NCI-H187 treated with DMSO at 0.1 percent for 48 hours (cell line): ENCODE results near the gene GALNT10.

Source experiments
- DNase-seq: peaks from one replicate; lab custom pipeline; 2025; lab: John Stamatoyannopoulos, UW

GALNT10 gene

DNA sequence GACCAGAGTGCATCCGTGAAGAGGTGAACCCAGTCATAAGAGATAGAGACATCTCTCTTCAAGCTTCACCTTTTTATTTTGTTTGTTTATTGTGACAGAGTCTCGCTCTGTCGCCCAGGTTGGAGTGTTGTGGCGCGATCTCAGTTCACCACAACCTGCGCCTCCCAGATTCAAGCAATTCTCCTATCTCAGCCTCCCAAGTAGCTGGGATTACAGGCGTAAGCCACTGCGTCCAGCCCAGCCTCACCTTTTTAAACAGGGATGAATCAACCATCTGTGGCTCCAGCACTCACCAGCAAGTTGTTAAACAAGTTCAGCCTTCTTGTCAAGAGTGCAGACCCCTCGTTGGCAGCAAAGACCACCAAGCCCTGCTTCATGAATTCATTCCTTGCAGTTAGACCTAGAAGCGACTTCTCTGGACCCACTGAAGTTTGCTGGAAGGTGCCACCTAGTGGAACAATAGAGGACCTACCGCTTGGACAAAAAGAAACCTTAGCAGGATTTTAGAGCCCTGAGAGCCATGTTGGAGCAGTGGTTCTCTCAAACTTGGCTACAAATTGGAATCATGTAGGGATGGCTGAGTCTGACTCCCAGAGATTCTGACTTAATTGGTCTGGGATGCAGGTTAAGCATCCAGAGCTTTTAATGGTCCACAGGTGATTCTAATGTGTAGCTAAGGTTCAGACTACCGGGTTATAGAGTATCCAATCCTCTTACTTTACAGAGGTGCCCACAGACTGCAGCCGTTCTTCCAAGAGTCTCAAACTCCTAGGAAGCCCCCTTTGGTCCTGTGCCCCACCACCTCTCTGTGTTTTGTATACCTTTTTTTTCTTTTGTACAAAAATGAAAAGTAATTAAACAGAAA is 10.5 kb upstream of the GALNT10 start:
- peak; percentile 67 for DNase-seq

DNA sequence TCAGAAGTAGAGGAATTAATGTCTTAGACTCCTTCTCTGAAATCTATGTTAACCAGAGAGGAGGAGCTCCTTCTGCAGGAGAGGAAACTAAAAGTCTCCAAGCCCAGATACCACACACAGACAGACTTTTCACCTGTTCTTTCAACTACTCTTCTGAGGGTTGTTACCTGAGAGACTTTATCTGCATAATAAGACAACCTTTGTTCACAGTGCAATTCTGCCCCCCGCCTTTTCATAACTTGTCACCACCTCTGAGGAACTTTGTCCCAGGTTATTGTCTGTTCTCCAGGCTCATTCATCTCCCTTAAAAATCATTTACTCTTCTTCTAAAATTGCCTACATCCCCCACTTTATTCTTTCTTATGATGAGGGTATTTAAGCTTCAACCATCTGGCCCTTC is 9.4 kb upstream of the GALNT10 start:
- DNase-seq, result no peak

DNA sequence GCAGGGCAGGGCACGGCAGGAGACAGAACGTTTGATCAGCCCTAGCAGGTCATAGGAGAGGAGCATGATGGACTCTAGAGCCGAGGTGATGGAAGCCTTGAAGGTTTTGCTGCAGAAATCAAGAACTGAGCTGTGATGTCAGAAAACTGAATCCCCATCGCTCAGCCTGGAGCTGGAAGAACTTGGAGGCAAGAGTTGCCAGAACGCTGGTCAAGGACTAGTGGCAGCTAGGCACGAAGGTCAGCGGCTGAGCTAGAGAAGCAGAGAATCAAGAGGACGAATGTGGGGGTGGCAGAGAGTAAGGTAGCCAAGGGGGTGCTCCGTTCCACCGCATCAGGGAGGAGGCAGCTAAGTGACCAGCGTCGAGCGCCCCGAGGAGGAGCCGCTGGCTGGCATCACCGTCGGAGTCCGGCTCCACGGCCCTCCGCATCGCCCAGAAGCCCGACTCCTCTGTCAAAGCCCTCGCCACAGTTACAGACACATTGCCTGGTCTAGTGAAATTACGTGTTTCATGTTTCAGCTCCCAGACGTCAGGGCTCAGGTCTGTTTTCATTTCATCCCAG is 1.2 kb upstream of the GALNT10 start:
- DNase-seq, result no peak

DNA sequence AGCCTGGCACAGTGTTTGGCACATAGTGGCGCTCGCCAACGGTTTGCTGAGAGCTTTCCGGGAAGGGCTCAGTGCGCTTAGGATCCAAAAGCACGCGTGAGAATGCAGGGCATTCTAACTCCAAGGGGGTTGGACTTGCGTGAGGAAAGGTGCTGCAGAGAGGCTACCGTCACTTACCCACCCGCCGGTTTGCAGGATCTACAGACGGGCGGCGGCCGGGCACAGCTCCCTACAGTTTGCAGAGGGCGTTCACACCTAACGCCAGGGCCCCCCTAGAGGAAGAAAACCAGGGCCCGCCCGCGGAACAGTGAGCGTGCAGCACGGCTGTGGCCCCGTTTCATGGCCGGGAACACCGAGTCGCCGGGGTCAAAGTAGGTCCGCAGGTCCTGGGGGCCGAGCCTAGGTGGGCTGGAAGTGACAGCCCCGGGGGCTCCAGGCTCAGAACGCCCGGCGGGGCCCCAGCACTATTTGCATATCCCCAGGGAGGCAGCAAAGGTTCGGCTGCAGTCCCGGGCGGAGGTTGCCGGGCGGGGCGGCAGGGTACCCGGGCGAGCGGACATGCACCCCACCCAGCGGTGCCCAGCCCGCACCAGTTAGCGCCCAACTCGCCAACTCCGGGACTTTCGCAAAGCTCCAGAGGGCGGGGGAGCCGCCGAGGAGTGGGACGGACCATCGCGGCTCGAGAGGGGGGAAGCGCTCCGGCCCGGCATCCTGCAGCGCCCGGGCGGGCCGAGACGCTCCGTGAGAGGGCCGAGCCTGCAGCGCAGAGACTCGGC is 526 bp upstream of the GALNT10 start:
- DNase-seq, result no peak

DNA sequence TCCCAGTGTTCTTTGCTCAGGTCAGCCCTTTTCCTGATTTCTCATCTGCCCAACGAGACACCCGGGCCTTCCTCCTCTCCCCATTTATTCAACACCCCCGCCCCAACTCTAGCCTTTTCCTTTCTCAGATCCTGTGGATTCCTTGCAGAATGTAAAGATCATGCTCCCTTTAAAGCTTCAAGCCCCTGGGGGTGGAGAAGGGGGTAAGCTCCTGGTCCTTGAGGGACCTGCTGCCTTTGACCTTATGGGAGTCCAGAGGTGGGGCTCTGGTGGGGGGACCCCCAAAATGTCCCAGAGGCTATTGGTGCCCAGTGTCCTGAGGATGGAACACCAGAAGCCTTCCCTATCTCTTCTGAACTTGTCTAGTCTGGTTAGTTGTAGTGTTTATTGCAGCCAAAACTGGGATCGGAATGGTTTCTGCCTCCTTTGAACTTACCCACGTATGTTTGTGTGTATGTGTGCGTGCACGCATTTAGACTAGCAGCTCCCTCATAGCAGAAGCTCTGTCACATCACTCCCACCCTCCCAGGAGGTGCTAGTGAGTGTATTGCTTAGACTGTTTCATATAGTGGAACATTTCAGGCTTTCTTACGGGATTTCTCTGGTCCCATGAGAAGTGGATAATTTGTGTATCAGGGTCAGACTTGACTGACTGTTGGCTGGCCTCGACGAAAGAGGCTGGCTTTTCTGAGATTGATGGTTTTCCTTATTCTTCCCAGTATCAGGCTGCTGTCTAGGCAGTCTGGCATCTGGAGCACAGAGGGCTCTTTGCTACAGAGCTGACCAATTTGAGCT is 1.1 kb downstream of the GALNT10 start:
- no peak for DNase-seq

DNA sequence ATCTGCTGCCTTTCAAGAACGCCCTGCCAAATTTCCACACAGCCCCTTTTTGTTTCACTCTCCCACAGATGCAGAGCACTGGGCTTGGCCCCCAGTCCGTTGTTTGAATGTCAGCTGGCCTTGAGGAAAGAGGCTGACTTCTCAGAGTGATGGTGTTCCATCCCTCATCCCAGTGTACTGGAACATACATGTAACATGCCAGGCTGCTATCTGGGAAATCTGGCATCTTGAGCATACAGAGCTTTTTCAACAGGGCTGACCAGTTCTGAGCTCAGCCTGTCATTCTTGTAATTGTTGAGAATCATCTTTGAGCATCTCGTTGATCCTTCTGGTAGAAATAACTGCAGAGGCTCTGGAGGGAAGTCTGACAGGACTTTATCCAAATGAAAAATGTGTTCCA is 2.8 kb downstream of the GALNT10 start:
- no peak for DNase-seq

DNA sequence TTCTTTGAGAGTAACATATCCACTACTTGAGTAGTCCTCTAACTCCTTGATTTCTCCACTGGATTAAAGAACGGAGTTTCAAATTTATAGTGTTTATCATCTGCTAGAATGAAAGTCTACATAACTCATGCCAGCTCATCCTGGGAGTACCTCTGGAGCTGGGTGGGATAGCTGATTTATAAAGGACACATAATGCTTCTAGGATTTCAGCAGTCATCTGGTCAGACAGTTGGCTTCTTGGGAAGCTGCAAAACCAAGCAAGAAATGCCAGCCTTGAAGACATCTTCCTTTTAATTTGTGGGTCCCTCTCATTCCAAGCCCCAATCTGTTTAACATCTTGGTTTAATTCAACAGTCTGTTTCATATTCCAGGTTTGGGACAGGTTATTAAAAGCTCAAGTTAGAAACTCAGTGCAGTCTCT is 3.2 kb downstream of the GALNT10 start:
- DNase-seq, result no peak

DNA sequence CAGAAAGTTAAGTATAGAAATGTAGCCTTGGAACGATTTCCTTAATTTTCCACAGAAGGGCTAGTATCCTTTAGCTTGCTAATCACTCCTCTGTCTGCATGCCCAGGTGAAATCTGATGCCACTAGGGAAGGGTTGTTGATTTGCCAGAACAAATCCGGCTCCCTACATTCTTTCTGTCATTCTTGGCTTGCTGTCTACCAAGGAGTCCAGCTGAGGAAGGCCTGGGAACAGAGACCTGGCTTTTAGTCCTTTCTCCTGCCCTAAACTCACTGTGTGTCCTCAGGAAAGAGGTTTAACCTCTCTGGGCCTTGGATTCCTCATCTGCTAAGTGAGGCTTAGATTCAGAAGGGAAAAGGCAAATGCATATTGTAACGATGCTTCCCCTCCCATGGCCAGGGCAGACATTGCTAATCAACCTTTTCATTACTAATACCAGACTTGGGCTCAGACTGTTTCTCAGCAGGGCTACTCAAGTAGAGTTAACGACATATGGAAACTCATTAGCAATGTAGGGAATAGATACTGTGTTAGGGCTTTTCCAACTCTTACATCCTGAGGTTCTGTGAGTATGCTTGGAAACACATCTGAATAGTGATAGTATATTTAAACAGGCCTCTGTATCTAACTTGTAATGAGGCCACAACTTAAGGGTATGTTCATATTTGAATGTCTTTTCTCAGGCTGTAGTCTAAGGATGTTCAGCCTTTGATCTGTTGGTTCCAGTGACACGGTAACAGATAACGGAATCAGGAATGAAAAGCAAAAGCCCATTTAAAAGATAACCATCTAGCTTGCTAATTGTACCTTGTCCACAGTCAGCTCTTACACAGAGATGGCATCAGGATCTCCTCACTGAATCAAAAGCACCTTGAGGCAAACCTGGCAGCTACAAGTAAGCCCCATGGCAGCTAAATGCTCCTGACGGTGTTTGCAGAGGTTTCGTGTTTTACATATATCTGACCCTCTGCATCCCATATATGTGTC is 4.1 kb downstream of the GALNT10 start:
- DNase-seq, result no peak

DNA sequence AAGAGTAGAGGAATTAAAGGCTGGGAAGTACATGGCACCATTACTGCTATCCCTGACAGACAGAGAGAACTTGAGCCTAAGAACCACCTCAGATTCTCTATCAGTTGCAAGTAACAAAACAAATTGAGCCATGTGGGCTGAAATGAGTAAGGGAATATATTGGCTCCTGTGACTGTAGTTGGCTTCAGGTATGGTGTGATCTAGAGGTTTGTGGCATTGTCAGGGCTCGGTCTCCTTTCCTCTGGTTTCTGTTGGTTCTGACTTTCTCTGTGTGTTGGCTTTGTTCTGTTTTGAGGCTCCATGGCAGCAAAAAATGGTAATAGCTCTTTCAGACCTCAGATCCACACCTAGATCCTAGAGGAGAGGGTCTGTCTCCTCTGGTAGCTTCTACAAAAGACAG is 5.7 kb downstream of the GALNT10 start:
- no peak for DNase-seq

DNA sequence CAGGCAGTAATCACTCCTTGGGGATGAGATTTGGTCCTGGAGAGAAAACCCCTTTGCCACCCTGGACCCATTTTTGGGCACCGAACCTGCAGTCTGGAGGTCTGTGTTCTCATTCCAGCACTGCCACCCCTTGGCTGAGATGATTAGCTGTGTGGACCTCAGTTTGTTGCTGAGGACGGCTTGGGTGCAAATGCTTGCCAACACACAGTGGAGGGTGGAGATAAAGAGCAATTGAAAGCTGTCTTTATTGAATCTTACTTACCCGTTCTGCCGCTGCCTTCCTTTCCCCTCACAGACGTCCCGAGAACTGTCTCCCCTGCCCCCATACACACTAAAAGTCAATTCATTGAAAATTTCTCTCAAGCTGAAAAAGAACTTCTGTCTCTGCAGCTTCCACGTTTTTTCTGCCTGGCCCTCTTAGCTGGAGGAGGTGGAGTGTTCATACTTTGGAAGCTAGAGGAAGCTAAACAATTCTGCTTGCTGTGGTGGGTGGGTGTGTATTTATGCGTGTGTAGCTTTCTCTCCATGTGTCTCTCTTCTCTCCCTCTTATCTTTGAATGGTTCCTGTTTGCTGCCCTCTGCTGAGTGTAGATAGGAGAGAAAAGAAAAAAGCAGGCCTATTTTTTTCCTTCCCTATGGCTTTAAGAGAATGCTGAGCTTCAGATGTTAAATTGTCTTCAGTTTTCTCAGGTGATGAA is 6.6 kb downstream of the GALNT10 start:
- peak; percentile 5 for DNase-seq

DNA sequence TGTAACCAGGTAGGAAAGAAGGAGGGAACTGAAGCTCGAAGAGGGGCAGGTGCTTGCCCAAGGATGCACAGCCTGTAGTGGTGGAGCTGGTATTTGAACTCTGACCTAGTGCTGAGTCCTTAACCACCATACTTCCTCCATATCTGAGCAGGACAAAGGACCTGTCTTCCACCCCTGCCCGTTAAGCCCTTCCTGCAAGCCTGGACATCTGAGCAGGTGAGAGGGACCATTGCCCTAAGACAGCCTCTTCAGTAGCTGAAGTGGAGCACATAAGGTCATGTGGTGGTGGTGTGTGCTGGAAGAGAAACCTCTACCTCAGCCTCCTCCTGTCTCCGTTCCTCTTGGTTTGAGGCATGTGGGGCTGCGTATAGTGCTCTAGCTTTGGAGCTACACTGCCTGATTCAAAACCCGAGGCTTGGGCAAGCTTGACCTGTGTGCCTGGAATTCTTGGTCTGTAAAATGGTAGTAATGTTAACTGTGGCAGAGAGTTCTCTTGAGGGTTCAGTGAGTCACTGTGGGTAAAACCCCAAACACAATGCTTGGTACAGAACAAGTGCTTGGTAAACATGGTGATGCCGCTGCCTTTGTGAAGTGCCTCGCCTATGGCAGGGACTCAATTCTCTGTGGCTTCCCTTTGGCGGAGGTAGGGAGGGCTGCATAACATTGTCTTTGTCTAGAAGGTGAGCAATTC is 7.4 kb downstream of the GALNT10 start:
- DNase-seq, result peak; percentile 94

DNA sequence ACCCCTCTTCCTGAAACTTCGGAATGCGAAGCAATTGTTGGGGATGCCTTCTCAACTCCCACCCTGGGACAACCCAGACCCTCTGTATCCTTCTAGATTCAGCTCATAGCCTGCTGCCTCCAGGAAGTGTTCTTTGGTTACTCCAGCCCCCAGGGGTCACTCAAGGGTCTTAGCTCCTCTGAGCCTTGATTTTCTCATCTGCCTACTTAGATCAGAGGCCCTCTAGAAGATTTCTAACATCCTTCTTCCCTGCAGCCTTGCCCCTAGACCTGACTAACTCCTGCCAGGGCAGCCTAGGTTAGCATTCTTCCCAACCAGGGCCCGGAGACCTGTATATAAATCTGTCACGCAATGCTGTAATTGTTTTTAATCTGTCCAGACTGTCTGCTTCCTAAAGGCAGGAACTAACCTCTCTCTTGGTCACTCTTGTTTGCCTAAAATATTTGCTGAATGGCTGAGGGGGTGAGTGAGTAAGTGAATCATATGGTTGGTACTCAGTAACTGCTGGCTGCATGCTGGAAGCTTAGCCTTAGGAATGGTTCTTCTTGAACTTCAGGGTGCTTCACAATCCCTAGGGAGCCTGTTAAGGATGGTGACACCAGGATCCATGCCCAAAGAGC is 8.2 kb downstream of the GALNT10 start:
- no peak for DNase-seq

DNA sequence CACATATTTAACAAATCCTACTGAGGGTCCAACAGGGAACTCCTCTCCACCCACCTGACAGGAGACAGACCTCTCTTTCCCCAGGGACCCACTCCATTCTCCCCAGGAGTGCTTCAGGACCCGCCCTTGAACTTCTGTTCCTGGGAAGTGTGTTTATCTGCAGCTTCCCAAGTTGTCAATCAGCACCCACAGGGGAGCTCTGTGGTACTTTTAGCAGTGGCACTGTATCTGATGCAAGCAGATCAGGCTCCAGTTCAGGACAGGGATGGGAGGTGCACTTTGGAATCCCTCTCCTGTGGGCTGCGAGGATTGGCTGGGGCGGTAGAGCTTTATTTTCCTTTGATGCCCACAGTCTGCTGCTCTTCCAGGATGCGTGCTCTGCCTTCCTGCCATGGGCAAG is 8.7 kb downstream of the GALNT10 start:
- no peak for DNase-seq

DNA sequence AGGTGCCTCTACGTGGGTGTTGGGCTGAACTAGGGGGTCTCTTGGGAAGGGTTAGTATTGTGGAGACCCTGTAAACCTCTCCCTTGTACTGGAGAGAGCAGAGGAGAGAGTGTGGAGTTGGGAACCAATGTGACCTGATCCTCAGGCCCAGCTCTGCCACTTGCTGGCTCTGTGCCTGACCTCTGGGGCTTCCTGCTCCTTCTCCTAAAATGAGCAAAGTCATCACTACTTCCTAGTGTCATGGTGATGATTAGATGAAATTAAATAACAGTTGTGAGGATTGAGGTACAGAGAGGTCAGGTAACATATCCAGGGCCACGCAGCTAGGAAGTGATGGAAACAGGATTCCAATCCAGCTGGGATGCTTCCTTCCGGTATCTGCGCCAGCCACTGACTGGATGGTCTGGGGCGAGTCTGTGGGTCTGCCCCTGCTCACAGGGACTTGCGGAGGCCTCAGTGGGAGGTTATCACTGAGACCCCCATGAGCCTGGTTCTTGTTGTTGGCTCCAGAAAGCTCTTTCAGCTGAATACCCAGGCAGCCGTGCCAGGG is 9.2 kb downstream of the GALNT10 start:
- DNase-seq, result no peak

DNA sequence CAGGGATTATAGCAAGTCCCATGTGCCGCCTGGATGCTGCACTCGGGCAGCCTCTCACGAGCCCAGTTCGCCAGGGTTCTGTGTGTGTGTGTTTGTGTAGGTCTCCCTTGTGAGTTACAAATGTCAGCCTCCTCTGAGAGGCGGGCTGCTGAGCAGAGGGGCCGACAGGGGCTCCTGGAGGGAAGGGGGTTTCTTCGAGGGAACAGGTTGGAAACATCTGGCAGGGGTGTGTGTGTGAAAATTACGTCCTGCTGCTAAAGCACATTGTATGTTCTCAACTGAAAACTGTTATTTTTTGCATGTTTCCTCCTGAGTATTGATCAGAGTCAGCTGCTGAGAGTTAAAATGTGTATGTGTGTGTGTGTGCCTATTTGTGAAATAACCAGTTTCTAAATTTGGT is 9.7 kb downstream of the GALNT10 start:
- no peak for DNase-seq

DNA sequence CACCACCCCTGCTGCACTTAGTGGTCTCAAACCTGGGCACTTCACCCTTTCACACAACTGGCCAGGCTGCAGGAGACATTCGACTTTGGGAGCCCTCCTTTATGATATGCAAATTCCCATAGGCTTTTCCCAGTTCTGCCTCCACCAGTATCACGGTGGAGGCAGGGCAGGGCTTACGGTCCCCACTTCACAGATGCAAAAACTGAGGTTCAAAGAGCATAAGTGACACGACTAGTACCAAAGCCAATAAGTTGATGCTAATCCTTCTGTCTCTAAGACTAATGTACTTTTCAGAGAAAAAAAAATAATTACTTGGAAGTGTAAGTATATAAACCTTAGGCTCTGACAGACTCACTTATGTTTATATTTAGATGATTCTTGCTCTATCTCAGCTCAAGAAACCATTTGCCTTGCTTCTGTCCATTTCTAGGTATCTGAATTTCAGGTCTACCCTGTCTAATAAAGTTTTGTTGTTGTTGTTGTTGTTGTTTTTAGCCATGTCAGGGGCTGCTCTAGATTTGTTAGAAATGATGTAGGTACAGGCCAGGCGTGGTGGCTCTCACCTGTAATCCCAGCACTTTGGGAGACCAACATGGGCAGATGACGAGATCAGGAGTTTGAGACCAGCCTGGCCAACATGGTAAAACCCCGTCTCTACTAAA is 10.7 kb downstream of the GALNT10 start:
- DNase-seq, result no peak

DNA sequence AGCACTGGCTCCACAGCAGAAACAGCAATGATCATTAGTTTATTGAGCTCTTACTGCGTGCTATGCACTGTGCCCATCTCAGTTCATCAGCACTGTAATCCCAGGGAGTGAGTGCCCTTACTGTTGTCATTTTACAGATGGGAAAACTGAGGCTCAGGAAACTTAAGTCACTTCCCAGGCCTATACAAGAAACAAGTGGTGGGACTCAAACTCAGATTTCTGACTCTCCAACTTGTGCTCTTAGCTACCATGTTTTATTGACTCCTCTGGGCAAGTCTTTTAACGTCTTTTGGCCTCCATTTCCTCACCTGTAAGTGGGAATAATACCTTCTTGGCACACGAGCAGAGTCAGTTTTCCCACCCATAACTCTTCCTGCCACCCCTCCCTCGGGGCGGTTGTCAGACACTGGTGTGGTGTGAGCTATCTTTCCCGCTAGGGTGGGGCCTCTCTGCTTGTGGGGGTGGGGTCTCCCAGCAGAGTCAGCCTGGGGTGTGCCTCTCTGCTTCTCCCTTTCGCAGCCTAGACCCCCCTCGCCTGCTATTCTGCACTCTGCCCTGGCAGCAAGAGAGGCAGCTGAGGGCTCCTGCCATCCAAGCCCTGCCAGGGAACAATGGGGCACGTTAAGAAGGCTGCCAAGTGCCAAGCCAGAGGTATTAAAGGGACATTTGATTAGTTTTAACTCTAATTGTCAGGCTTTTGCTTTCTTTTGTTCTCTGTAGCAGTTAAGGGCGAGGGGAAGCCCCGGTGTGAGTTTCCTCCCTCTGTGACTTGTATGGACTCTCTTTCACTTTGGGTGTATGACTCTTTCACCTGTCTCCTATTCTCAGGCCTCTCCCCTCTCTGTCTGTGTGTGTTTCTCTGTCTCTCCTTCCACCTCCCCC is 12.1 kb downstream of the GALNT10 start:
- no peak for DNase-seq
